GM19455 (cell line): Measurements from ENCODE around the gene NGEF.

Experiments used
- ATAC-seq: cut with Tn5 transposase; IDR thresholded peaks from one replicate; pipeline ENCODE4 v1.9.1; 2021; ENCODE audit not compliant: unreplicated experiment

The NGEF gene

DNA sequence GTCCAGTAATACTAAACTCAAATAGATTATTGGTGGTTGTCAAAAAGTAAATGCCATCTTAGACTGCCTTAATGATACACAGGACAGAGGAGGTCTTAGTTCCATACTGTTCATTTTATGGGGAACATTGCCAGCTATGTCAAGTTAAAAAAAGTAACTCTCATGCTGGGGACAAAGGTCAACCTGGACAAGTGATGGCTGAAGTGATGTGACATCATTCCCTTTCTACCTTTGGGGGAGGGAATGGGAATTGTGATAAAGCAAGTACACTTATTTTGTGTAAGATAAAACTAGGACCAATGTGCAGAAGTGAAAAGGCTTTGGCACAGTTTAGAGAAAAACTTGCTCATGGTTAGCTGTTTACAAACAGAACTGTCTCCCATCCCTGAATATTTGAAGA, 167.0 kb downstream of the NGEF start:
- no peak for ATAC-seq

DNA sequence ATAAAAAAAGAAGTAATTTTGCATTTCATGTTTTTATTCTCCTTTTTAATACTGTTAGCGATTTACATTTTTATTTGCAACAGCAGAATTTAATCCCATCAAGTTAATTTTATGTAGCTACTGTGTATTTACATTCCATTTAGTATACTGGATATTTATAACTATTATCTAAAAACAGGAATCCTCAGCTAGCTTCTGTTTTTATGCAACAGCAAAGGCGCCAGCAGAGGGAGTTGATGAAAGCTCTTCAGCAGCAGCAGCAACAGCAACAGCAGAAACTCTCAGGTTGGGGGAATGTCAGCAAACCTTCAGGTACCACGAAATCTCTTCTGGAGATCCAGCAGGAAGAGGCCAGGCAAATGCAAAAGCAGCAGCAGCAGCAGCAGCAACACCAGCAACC, 169.2 kb downstream of the NGEF start:
- no peak for ATAC-seq

DNA sequence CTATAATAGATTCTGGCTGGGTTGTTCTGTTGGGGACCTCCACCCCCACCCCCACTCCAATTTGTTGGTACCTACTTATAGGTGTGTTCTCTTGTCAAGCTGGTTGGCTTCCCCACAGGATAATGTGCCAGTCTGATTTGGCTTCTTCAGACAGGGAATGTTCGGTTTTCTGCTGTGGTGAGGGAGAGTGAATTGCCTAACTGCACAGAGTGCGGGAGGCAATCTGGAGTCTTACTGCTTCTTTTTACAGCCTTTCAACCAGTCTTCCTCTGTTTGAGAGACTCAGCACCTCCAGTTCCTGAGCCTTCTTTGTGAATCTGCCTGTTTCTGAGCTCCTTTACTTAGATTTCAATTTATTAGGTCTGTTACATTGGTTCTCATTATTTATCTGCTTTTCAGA, 170.4 kb downstream of the NGEF start:
- no peak for ATAC-seq

DNA sequence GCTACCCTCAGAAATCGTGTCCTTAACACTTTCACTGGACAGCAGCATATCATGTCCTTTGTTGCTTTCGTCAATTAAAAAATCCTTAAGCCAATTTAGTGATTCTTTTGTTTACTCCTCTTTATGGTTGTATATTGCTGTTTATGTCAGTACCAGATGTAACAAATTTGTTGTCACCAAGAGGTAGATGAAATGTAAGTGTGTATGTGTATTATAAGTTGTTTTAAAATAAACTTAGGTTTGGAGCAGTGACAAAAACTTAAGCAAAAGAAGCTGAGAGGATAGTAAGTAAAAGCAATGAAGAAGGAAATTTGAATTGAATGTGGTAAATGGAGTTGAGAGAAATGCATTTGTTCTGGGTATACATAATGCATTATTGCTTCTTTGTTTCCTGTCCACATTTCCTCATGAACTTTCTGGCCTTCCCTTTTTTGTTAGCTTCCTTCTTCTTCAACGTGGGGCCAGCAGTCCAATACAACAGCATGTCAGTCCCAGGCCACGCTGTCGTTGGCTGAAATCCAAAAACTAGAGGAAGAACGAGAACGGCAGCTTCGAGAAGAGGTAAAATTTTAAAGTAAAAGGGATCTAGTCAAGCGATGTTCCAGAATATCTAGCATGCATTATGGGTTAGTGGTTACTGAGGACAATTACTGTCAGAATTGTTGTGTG, 173.5 kb downstream of the NGEF start:
- no peak for ATAC-seq

DNA sequence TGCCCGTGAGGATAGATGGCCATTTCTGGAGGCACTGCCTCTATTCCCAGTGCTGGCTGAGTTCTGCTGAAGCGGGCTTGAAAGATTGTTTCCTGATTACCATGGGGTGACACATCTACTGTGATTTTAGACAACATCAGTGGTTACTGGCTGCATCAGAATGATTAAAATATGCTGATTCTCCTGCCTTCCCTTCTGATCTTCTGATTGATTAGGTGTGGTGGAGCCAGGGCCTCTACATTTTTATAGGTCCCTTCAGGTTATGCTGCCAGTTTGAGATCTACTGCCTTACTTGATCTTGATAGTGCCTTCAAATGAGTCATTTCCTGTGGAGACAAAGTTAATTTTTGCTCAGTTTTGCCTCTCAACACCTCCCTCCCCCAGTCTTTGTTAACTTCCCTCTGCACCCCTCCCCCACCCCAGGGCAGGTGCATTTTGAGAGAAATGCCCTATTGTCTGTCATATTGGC, 174.6 kb downstream of the NGEF start:
- peak; percentile 68 for ATAC-seq

DNA sequence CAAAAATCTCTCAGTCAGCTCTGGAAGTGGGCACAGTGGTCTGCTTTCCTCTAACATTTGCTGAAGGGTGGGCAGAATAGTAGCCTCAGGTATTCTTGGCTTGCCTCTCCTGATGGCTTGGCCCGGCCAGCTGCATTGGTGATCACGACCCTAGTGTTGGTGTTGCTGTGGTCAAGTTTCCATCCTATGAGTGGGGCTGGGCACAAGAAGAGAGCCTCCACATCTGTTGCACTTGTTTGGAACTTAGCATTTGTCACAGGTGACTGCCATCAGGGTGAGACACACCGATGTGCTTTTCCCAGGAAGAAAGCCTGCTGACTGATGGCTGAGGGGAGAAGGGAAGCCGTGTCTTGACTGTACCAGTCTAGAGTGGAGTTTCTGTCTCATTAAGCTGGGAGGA, 176.1 kb downstream of the NGEF start:
- ATAC-seq = no peak

DNA sequence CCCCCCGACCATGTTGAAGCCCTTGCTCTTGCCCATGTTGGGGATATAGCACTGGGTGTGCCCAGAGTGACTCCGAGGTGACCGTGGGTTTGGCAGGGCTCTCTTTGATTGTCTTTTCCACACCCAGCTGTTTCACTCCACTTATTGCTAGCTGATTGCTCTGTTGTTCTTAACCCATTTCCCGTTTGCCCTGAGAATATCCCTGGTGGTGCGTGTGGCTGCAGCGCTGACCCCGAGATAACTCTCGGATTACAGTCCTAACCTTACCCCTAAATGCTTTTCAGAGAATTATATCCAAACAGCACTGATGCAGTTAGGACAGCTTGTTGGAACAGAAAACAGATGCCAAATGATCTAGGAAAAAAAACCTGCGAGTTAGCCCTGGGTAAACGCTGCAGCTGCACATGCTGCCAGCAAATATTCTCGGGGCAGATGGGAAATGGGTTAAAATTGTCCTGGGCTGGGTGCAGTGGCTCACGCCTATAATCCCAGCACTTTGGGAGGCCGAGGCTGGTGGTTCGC, 177.3 kb downstream of the NGEF start:
- no peak for ATAC-seq

DNA sequence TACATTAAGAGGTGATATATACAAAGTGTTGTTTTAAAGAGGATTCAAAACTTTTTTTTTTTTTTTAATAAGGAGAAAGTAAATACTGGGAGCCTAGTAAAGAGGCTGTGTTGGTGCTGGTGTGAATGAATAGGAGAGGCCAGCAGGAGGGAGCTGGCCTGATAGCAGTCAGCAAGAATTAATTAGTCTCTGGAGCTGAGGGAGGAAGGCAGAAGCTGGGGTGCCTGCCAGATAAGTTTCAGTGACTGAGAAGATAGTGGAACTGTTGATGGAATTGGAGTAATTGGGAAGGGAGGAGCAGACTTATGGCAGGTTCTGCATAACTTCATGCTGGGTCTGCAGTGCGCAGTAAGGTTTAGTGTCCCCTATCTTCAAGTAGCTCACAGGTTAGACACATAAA, 179.2 kb downstream of the NGEF start:
- no peak for ATAC-seq

DNA sequence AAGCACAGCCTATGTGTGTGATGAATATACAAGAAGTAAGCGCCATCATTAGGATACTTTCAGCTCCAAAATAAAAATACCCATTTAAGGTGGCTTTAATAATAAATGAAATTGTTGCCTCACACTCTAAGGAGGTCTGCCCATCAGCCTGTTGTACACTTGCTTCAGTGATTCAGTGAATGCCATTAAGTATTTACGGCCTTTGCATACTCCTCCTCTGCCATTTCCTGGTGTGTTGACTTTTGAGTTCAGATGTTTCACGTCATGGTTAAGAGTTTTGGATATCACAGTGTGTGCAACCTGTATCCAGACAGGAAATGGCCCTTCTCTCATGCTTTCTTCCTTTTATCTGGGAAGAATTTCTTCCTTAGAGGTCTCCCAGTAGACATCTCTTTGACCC, 181.6 kb downstream of the NGEF start:
- no peak for ATAC-seq

DNA sequence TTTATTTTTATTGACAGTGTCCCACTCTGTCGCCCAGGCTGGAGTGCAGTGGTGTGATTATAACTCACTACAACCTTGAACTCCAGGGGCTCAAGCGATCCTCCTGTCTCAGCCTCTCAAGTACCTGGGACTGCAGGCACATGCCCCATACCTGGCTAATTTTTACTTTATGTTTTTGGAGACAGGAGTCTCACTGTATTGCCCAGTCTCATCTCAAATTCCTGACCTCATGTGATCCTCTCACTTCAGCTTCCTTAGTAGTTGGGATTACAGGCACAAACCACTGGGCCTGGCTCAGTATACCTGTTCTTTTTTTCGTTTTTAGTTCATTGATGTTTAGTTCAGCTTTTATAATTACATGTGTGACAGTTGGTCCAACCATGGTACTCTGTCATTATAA, 183.1 kb downstream of the NGEF start:
- no peak for ATAC-seq
